H9 (cell line): ENCODE data around the gene RAB11FIP4. TPM values are rescaled to one million over a fixed set of nuclear protein-coding genes. Genes with fewer than 3 reads are reported as not detected.

Experiments
- DNase-seq: peaks from one replicate; pipeline ENCODE4 v3.0.0-alpha.2; 2017
- H2AFZ ChIP-seq: one replicate; pipeline ENCODE4 v1.6.1; 2013; ENCODE audit warnings: mild to moderate bottlenecking, low read length, control low read depth, moderate library complexity
- H2AK5ac ChIP-seq: 2 replicates; pipeline ENCODE4 v1.6.1; 2013; ENCODE audit warnings: low read length, control low read depth, mixed read lengths; ENCODE audit not compliant: insufficient read length
- H2BK120ac ChIP-seq: one replicate; pipeline ENCODE4 v1.6.1; 2013; ENCODE audit warnings: low read depth, mild to moderate bottlenecking, low read length, control low read depth, inconsistent platforms; ENCODE audit not compliant: poor library complexity, severe bottlenecking
- H2BK12ac ChIP-seq: 2 replicates; pipeline ENCODE4 v1.6.1; 2013; ENCODE audit warnings: low read length, control low read depth, mixed read lengths, low read depth; ENCODE audit not compliant: insufficient read length
- H2BK15ac ChIP-seq: 2 replicates; pipeline ENCODE4 v1.6.1; 2013; ENCODE audit warnings: low read depth, low read length, control low read depth
- H2BK20ac ChIP-seq: one replicate; pipeline ENCODE4 v1.6.1; 2013; ENCODE audit warnings: low read depth, mild to moderate bottlenecking, low read length, control low read depth, inconsistent platforms; ENCODE audit not compliant: poor library complexity, severe bottlenecking
- H2BK5ac ChIP-seq: 2 replicates; pipeline ENCODE4 v1.6.1; 2013; ENCODE audit warnings: low read length, control low read depth, mixed read lengths; ENCODE audit not compliant: insufficient read length
- H3K14ac ChIP-seq: 2 replicates; pipeline ENCODE4 v1.6.1; 2013; ENCODE audit warnings: low read length, control low read depth; ENCODE audit not compliant: insufficient read depth
- H3K18ac ChIP-seq: 2 replicates; pipeline ENCODE4 v1.6.1; 2013; ENCODE audit warnings: low read depth, mild to moderate bottlenecking, mixed read lengths, low read length, control low read depth; ENCODE audit not compliant: insufficient read length
- H3K23ac ChIP-seq: 2 replicates; pipeline ENCODE4 v1.6.1; 2013; ENCODE audit warnings: low read length, control low read depth, mixed read lengths, low read depth; ENCODE audit not compliant: insufficient read length
- H3K23me2 ChIP-seq: 2 replicates; pipeline ENCODE4 v1.6.1; 2013; ENCODE audit warnings: low read depth, mild to moderate bottlenecking, mixed read lengths, low read length, control low read depth; ENCODE audit not compliant: insufficient read length, poor library complexity, severe bottlenecking
- H3K27ac ChIP-seq: 2 replicates; pipeline ENCODE4 v1.5.1; 2013; ENCODE audit warnings: low read length, control low read depth, mixed read lengths, low read depth; ENCODE audit not compliant: insufficient read length
- H3K27me3 ChIP-seq: 2 replicates; pipeline ENCODE4 v1.6.1; 2013; ENCODE audit warnings: low read length, control low read depth, inconsistent platforms; ENCODE audit not compliant: insufficient read depth
- H3K4ac ChIP-seq: 2 replicates; pipeline ENCODE4 v1.6.1; 2013; ENCODE audit warnings: low read depth, mild to moderate bottlenecking, control low read depth, inconsistent platforms, low read length, moderate library complexity
- H3K4me1 ChIP-seq: 2 replicates; pipeline ENCODE4 v1.6.1; 2013; ENCODE audit warnings: low read length, control low read depth, inconsistent platforms; ENCODE audit not compliant: insufficient read depth
- H3K4me2 ChIP-seq: 2 replicates; pipeline ENCODE4 v1.6.1; 2013; ENCODE audit warnings: low read length, control low read depth, mixed read lengths; ENCODE audit not compliant: insufficient read length, insufficient read depth
- H3K56ac ChIP-seq: 2 replicates; pipeline ENCODE4 v1.6.1; 2013; ENCODE audit warnings: low read depth, mild to moderate bottlenecking, mixed read lengths, low read length, control low read depth; ENCODE audit not compliant: insufficient read length
- H3K79me1 ChIP-seq: 2 replicates; pipeline ENCODE4 v1.6.1; 2013; ENCODE audit warnings: low read depth, mild to moderate bottlenecking, moderate library complexity, low read length, control low read depth, inconsistent platforms; ENCODE audit not compliant: insufficient read depth, poor library complexity, severe bottlenecking
- H3K79me2 ChIP-seq: 2 replicates; pipeline ENCODE4 v1.6.1; 2013; ENCODE audit warnings: low read length, control low read depth, inconsistent platforms; ENCODE audit not compliant: insufficient read depth
- H3K9ac ChIP-seq: 2 replicates; pipeline ENCODE4 v1.6.1; 2013; ENCODE audit warnings: low read length, control low read depth, mixed read lengths; ENCODE audit not compliant: insufficient read length; ENCODE audit errors: extremely low read depth
- H3K9me3 ChIP-seq: one replicate; pipeline ENCODE4 v1.6.1; 2013; ENCODE audit warnings: low read depth, low read length, inconsistent platforms; ENCODE audit not compliant: control insufficient read depth
- H3T11ph ChIP-seq: one replicate; pipeline ENCODE4 v1.6.1; 2013; ENCODE audit warnings: mild to moderate bottlenecking, low read length, control low read depth, inconsistent platforms
- H4K20me1 ChIP-seq: one replicate; pipeline ENCODE4 v1.6.1; 2013; ENCODE audit not compliant: control insufficient read depth, insufficient read length, insufficient read depth
- H4K5ac ChIP-seq: 2 replicates; pipeline ENCODE4 v1.6.1; 2013; ENCODE audit warnings: low read depth, mild to moderate bottlenecking, mixed read lengths, low read length, control low read depth; ENCODE audit not compliant: insufficient read length
- H4K8ac ChIP-seq: replicated peaks from 2 replicates; pipeline ENCODE4 v1.6.1; 2013; ENCODE audit warnings: low read length, control low read depth, mixed read lengths, low read depth; ENCODE audit not compliant: insufficient read length
- H4K91ac ChIP-seq: 2 replicates; pipeline ENCODE4 v1.6.1; 2013; ENCODE audit warnings: low read depth, mild to moderate bottlenecking, moderate library complexity, mixed read lengths, low read length, control low read depth; ENCODE audit not compliant: insufficient read length
- H3K27ac Mint-ChIP-seq, 3 experiments: 2 replicates in 2 of 3; 3 replicates in 1 of 3; pipeline ENCODE4 v1.8.0; 2020 to 2021; ENCODE audit warnings: mixed read lengths in 3 of 3, mild to moderate bottlenecking in 1 of 3, moderate library complexity in 1 of 3
- H3K27me3 Mint-ChIP-seq: 2 replicates; pipeline ENCODE4 v1.8.0; 2021; ENCODE audit warnings: low read depth, mild to moderate bottlenecking, moderate library complexity, mixed read lengths
- H3K36me3 Mint-ChIP-seq, 3 experiments: 2 replicates in 2 of 3; 3 replicates in 1 of 3; pipeline ENCODE4 v1.8.0; 2020 to 2021; ENCODE audit warnings: low read depth in 3 of 3, mixed read lengths in 3 of 3; ENCODE audit not compliant: insufficient read depth in 1 of 3
- H3K4me1 Mint-ChIP-seq, 2 experiments: 2 replicates each; pipeline ENCODE4 v1.8.0; 2020; ENCODE audit warnings: mixed read lengths in 2 of 2
- H3K4me3 Mint-ChIP-seq, 2 experiments: 2 replicates in 1 of 2; 3 replicates in 1 of 2; pipeline ENCODE4 v1.8.0; 2020 to 2021; ENCODE audit warnings: mild to moderate bottlenecking in 2 of 2, mixed read lengths in 2 of 2, moderate library complexity in 1 of 2
- H3K9me3 Mint-ChIP-seq, 2 experiments: 2 replicates in 1 of 2; 3 replicates in 1 of 2; pipeline ENCODE4 v1.8.0; 2020; ENCODE audit warnings: mild to moderate bottlenecking in 2 of 2, mixed read lengths in 2 of 2, moderate library complexity in 1 of 2
- WGBS: extraction: QIAGEN DNeasy Blood & Tissue Kit; methylation state at CpG from one replicate; pipeline ENCODE4 v1.1.7; 2013; ENCODE audit warnings: missing lambda C conversion rate, low lambda C conversion rate, mixed read lengths; ENCODE audit not compliant: insufficient read length; ENCODE audit errors: extremely low coverage; 5-methylcytosine and 5-hydroxymethylcytosine counted together
- total RNA-seq: library from RNA; stranded (reverse); gene quantifications from 2 replicates; pipeline ENCODE4 v1.2.1, GENCODE V29; 2021
- TF ChIP-seq, protein P1 (sequence below): fragments of 200-600 bp; sonication (generic); conservative IDR thresholded peaks from 3 replicates; pipeline ENCODE4 v1.8.0; 2021; ENCODE audit warnings: antibody characterized with exemption, mild to moderate bottlenecking

The RAB11FIP4 gene
- total RNA-seq, 1 experiment from 2014 or later = 25.7 TPM

GRCh38 chr17:31457391-31458234, 66.1 kb downstream of the RAB11FIP4 start:
- Histone ChIP-seq H3K23ac (no peak overlapping the region), H3K23me2 (no peaks in the 10 kb centered on the region), H2BK5ac (no peak overlapping the region), H2BK12ac (no peak overlapping the region), H3K4me2 (no peak overlapping the region), H2BK15ac (no peak overlapping the region), H3K27me3 (no peaks in the 10 kb centered on the region), H2AK5ac (no peak overlapping the region), H4K91ac (no peak overlapping the region), H3K4me1 (no peaks in the 10 kb centered on the region), H4K20me1 (no peaks in the 10 kb centered on the region), H3K79me2 (no peaks in the 10 kb centered on the region), H3K18ac (no peak overlapping the region), H3K4ac (no peak overlapping the region), H3K79me1 (no peaks in the 10 kb centered on the region), H3K9me3 (no peaks in the 10 kb centered on the region), H4K8ac (no peak overlapping the region), H3K14ac (no peak overlapping the region), H2BK120ac (no peak overlapping the region), H2AFZ (no peak overlapping the region), H3K9ac (no peak overlapping the region), H2BK20ac (no peak overlapping the region), H3T11ph (no peak overlapping the region), H4K5ac (no peak overlapping the region), H3K27ac (no peak overlapping the region), H3K56ac (no peak overlapping the region)
- Mint-ChIP-seq H3K4me3 (no peak overlapping the region), H3K27ac (peak overlapping the region in 1 of 3 experiments; percentile 34; a peak in 1 of 7 replicates), H3K4me1 (peaks cover 29 to 32% of the 10 kb centered on the region in 2 experiments), H3K27me3 (no peaks in the 10 kb centered on the region), H3K9me3 (peaks cover 2 to 5% of the 10 kb centered on the region in 2 experiments; a peak in 3 of 5 replicates), H3K36me3 (0 out of 7 replicates have a peak, but pooled peaks cover 0 to 8% (median 0%) of the 10 kb centered on the region in 3 experiments)
- no CpG with 5 or more reads among the region's 10 CpGs for WGBS
- no peak for DNase-seq
- TF ChIP-seq, protein P1, sequence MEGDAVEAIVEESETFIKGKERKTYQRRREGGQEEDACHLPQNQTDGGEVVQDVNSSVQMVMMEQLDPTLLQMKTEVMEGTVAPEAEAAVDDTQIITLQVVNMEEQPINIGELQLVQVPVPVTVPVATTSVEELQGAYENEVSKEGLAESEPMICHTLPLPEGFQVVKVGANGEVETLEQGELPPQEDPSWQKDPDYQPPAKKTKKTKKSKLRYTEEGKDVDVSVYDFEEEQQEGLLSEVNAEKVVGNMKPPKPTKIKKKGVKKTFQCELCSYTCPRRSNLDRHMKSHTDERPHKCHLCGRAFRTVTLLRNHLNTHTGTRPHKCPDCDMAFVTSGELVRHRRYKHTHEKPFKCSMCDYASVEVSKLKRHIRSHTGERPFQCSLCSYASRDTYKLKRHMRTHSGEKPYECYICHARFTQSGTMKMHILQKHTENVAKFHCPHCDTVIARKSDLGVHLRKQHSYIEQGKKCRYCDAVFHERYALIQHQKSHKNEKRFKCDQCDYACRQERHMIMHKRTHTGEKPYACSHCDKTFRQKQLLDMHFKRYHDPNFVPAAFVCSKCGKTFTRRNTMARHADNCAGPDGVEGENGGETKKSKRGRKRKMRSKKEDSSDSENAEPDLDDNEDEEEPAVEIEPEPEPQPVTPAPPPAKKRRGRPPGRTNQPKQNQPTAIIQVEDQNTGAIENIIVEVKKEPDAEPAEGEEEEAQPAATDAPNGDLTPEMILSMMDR = no peak
